Measurements from ENCODE around the gene TRMT2A.

TRMT2A gene

GRCh38 chr22:20062766-20063083 lies 54.3 kb downstream of the TRMT2A start:
- Mint-ChIP-seq H3K36me3 (peaks cover 68% of the 10 kb centered on the region), H3K4me1 (no peaks in the 10 kb centered on the region), H3K27me3 (no peaks in the 10 kb centered on the region), H3K27ac (no peak overlapping the region), H3K4me3 (no peak overlapping the region), H3K9me3 (no peaks in the 10 kb centered on the region)
- no peak for ATAC-seq

GRCh38 chr22:20062043-20062765 lies 54.8 kb downstream of the TRMT2A start:
- Mint-ChIP-seq H3K4me3 (no peak overlapping the region), H3K9me3 (no peaks in the 10 kb centered on the region), H3K27me3 (no peaks in the 10 kb centered on the region), H3K4me1 (no peaks in the 10 kb centered on the region), H3K27ac (no peak overlapping the region), H3K36me3 (peaks cover 72% of the 10 kb centered on the region)
- ATAC-seq = no peak

All from stimulated activated memory B cell treated with anti-CD40 and anti-IgM and Interleukin-4, amounts not matched to agents 10 μg/mL and 1 μg/mL and 100 μg/mL, for 72 hours (primary cell).